ENCODE data around the gene INPP5B.
"Not testable (repeated sequence)": the region's sequence is repeated elsewhere in the genome, so short reads cannot be mapped to it uniquely, and the experiment has no call there.

Gene INPP5B

DNA sequence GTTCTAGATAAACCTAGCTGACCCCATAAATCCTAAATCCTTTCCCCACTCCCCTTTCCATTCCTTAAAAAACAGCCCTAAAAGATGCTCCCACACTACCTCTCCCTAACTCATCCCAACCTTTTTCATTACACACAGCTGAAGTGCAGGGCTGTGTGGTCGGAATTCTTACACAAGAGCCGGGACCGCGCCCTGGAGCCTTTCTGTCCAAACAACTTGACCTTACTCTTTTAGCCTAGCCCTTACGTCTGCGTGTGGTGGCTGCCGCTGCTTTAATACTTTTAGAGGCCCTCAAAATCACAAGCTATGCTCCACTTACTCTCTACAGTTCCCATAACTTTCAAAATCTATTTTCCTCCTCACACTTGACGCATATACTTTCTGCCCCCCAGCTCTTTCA, 36.0 kb downstream of the INPP5B start:
- not testable (repeated sequence) for DNase-seq (ENCODE audit: low read depth)

DNA sequence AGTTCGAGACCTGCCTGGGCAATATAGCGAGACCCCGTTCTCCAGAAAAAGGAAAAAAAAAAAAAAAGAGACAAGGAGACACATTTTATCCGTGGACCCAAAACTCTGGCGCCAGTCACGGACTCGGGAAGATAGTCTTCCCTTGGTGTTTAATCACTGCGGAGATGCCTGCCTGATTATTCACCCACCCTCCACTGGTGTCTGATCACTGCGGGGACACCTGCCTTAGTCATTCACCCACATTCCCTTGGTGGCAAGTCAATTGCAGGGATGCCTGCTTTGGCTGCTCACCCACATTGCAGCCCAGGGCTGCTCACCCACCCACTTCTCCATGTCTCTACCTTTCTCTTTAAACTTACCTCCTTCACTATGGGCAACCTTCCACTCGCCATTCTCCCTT, 38.3 kb downstream of the INPP5B start:
- DNase-seq (ENCODE audit: low read depth), result not testable (repeated sequence)

DNA sequence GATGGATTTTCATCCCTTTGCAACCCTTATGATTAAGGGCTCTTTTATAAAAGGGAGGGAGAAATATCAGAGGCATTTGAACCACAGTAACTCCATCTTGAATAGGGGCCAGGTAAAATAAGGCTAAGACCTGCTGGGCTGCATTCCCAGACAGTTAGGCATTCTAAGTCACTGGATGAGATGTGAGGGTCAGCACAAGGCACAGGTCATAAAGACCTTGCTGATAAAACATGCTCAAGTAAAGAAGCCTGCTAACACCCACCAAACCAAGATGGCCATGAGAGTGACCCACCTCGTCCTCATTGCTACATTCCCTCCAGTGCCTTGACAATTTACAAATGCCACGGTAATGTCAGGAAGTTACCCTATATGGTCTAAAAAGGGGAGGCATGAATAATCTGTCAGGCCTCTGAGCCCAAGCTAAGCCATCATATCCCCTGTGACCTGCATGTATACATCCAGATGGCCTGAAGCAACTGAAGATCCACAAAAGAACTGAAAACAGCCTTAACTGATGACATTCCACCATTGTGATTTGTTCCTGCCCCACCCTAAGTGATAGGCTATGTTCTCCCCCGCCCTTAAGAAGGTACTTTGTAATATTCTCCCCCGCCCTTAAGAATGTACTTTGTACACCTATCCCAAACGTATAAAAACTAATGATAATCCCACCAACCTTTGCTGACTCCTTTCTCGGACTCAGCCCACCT, 39.3 kb downstream of the INPP5B start:
- DNase-seq (ENCODE audit: low read depth), result not testable (repeated sequence)

DNA sequence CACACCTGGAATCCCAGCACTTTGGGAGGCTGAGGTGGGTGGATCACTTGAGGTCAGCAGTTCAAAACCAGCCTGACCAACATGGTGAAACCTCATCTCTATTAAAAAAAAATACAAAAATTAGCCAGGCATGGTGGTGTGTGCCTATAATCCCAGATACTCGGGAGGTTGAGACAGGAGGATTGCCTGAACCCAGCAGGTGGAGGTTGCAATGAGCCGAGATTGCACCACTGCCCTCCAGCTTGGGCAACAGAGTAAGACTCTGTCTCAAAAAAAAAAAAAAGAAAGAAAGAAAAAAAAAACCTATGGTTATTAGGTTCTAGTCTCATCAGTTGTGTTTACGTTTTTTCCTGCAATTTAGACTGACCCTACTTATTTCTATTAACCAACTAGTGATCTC, 40.3 kb downstream of the INPP5B start:
- DNase-seq (ENCODE audit: low read depth), result not testable (repeated sequence)

DNA sequence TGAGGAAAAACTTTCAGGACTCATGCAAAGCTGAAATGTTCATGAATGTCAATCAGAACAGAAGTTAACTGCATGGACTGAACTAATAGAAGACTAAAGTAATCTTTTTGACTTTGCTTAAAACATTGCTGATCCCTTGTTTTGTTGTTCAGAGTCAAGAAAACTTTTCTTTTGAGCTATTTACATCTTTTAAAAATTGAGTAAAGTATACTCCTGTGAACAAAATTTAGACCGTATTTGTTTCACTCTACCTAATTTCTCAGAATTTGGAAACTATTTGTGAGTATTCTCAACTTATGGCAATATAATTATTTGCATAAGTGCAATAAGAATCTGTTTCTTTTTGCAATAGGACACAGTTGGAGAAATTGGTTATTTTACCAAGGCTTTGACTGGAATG, 41.1 kb downstream of the INPP5B start:
- DNase-seq (ENCODE audit: low read depth), result no peak

DNA sequence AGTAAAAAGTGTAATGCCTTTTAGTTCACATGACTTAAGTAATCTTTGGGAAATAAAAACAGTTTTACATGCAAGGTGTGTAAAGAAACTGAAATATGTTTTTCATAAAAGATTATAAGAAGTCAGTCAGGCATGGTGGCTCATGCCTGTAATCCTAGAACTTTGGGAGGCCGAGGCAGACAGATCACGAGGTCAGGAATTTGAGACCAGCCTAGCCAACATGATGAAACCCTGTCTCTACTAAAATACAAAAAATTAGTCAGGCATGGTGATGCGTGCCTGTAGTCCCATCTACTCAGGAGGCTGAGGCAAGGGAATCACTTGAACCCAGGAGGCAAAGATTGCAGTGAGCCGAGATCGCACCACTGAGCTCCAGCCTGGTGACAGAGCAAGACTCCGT, 42.9 kb downstream of the INPP5B start:
- DNase-seq (ENCODE audit: low read depth), result not testable (repeated sequence)

DNA sequence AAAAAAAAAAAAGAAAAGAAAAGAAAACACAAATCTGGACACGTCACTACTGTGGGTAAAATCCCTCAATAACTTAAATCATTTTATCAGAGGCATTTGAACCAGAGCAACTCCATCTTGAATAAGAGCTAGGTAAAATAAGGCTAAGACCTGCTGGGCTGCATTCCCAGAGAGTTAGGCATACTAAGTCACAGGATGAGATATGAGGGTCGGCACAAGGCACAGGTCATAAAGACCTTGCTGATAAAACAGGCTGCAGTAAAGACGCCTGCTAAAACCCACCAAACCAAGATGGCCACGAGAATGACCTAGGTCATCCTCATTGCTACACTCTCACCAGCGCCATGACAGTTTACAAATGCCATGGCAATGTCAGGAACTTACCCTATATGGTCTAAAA, 43.9 kb downstream of the INPP5B start:
- no peak for DNase-seq (ENCODE audit: low read depth)

DNA sequence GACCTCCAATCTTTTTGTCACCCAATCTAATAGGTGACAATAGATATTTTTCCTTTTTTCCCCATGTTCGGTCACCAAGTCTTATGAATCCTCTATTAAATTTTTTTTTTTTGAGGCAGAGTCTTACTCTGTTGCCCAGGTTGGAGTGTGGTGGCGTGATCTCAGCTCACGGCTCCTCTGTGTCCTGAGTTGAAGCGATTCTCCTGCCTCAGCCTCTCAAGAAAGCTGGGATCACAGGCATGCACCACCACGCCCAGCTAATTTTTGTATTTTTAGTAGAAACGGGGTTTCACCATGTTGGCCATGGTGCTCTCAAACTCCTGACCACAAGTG, 45.0 kb downstream of the INPP5B start:
- no peak for DNase-seq (ENCODE audit: low read depth)

DNA sequence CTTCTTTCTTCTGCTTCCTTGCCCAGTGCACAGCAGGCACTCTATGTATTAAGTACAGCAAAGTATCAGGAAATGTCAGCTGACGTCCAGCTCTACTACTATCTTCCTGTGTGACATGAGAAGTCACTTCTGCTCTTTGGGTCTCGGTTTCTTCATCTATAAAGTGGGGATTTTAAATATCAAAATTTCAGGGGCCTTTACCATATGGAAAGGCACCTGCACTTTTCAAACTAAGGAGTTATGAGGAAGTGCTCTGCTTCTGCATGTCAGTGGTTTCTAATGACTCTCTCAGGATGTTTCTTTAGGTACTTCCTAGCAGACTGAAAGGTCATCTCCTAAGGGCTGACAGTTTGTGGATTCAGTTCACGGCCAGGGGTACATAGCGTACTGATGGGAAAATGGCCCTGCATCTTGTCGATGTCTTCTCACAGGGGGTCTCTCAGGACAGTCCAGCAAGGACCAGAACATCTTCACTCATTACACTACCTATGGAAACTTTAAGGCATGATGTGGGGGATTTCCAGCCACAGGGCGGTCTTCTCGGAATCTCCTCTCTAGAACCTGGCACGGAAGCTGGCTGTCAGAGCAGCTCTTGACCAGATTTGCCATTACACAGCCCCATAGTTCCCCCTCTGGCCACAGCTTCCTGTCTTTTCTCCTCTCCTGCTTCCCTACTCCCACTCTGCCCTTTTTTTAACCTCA, 45.5 kb downstream of the INPP5B start:
- no peak for DNase-seq (ENCODE audit: low read depth)

DNA sequence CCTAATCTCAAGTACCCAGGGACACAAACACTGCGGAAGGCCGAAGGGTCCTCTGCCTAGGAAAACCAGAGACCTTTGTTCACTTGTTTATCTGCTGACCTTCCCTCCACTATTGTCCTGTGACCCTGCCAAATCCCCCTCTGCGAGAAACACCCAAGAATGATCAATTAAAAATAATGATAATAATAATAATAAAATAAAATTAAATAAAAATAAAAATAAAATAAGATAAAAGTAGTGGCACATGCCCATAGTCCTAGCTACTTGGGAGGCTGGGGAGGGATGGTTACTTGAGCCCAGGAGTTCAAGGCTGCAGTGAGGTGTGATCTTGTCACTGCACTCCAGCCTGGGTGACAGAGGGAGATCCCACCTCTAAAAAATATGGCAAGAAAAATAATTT, 49.3 kb downstream of the INPP5B start:
- DNase-seq (ENCODE audit: low read depth), result not testable (repeated sequence)

DNA sequence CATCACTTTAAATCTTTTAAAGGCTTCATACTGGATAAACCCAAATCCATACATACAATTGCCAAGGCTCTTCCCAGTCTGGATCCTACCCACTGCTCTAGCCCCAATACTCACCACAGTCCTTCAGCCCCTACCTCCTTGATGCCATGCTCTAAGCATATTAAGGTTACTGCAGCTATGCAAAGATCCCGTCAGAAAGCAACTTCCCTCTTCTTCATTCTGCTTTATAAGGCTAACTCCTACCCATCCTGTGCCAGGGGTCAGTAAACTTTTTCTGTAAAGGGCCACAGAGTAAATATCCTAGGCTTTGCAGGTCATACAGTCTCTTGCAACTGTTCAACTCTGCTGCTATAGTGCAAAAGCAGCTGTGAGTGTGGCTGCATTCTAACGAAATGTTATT, 53.2 kb downstream of the INPP5B start:
- no peak for DNase-seq (ENCODE audit: low read depth)

DNA sequence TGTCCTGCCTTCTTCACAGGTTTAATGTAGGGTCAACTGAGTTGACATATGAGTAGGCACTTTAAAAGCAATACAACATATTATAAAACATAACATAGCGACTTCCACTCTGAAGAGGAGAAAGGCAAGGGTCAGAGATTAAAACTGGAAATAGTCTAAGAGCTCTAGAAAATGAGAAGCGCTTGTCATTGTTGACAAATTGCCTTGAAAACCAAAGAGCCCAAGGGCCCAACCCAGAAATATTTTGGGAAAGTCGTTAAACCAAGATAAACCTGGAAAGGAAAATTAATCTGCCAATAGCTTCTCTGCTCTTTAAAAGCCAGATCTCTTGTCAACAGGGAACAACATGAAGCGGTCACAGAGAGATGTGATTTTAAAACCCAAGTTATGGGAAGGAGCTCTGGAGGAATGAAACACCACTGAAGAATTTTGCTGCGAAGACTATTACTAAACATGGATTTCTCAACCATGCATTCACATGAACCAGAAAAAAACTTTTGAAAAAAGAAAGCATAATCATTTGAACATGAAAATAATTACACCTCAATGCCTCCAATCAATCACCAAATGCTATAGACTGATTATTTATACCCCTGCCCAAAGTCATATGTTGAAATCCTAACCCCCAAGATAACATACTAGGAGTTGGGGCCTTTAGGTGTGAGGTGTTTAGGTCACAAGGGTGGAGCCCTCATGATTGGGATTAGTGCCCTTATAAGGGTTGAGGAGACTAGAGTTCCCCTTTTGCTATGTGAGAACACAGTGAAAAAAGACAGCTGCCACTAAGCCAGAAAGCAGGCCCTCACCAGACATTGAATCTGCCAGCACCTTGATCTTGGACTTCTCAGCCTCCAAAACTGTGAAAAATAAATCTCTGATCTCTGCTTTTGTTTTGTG, 54.5 kb downstream of the INPP5B start:
- DNase-seq (ENCODE audit: low read depth), result no peak

DNA sequence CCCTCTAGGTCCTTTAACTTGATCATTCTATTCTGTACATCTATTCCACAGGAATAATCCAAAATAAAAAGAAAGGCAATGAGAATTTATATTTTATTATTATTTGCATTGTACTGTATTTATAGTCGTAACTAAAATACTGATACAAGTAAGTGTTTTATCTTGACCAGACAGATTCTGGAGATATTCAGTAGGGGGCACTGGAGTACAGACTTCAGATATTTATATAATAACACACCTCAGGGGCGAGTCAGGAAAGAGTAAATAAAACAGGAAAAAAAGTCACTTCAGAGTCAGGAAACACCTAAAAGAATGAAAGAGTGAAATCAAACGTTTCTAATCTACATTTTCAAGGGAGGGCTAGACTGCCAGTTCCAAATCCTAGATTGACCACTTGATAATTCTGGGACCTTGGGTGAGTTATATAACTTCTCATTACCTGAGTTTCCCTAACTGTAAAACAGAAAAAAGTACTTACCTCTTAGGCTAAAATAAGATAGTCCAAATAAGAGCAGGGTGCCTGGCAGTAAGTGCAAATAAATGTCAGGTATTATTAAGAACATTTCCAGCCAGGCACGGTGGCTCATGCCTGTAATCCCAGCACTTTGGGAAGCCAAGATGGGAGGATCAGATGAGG, 56.4 kb downstream of the INPP5B start:
- DNase-seq (ENCODE audit: low read depth), result no peak

DNA sequence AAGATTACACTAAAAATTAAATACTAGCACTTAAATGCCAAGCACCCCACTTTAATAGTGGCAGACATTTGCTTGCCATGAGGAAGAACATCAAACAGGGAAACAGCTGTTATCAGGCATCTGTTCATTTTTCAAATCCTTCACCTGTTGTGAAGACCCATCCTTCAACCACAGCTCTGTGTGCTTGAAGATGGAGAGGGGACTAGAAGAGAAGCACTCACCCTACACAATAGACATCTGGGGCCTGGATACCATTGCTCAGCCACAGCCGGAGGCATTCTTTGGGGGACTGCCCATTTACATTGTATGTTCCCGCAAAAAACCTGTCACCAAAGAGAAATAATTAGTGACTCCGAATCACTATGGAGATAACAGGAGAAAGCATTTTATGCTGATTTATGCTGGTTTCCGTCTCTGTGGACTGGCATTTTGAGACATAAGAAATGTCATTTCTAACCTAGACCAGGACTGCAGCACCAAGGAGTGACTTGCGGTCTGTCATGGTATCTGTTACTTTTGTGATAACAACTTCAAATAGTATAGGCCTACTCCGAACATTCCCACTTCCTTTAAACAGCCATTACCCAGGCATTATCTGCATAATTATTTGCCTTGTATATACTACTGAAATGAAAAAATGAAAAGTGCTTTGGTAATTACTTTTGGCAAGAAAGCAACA, 58.7 kb downstream of the INPP5B start:
- DNase-seq (ENCODE audit: low read depth), result no peak

DNA sequence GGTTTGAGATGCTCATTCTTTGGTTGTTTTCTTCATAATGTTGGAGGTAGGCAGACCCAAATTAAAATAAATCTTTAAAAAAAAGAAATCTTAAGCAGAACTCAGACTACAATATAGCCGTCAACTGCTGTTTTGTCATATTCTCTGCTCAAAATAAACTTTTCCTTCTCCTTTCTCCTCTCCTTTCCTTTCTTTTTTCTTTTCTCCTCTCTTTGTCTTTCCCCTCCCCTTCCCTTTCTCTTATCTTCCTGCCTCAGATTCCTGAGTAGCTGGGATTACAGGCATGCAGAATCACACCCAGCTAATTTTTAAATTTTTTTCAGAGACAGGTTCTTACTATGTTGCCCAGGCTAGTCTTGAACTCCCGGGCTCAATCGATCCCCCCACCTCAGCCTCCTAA, 62.7 kb downstream of the INPP5B start:
- no peak for DNase-seq (ENCODE audit: low read depth)

DNA sequence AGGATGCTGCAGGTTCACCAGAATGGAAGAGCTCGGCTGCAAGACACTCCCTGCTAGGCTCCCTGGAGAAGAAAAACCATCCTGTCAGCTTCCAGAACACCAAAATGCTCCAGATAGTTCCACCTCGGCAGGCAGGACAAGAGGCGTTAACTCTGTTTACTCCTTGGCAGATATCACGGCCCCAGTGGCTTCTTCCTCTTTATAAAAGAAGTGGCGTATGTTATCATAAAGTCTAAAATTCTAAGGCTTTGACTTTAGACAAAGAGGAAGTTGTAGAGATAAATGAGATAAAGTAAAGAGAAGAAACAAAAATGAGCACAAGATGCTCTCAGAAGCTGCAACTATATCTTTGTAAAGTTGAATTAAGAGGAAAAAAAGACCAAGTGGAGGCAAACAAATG, 63.2 kb downstream of the INPP5B start:
- DNase-seq (ENCODE audit: low read depth), result no peak

DNA sequence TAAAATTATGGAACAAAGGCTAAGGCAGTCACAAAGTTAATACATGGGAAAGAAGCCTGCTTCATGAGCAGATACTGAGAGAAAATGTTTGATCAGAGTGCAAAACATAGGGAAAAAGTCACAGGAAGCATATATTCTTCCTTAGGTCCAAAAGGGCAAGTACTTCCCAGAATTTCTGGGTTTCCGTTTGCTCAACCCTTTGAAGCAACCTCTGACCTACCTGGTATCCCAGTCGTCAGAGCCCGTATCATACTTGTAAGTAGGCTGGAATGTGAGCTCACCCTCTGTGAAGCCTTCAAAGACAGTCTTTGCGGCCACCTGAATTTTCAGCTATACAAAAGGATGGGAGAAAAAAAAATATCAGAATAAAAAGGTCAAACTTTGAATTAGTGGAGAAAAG, 67.0 kb downstream of the INPP5B start:
- DNase-seq (ENCODE audit: low read depth), result no peak

DNA sequence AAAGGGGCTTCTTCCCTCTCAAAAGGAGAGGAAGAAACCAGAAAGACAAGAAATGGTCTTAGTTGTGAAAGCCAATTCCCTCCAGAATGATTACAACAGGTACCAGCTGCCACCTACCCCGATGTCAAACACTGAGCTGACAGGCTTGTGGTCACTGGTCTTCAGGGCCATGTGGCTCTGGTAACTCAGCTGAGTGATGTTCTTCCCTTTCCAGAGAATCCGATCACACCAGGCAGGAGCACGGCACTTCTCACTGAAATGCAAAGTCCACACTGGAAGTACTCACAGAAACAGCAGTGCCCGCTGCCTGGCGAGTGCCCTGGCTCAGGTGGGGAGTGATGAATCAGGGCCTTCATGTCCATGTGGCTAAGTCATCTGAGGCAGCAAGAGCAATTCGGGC, 68.8 kb downstream of the INPP5B start:
- no peak for DNase-seq (ENCODE audit: low read depth)

DNA sequence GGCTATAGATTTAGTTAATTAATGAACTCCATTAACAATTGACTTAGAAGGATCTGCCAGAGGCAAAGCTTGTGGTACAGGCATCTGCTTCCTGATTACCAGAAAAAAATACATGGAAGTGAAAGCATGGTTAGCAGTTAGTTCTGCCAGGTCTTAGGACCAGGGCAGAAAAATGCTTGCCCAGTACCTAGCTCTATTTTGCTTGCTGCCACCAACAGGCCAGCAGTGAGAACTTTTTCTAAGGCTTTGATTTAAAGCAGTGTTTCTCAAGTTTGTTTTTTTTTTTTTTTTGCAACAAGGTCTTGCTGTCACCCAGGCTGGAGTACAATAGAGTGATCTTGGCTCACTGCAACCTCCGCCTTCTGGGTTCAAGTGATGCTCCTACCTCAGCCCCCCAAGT, 71.0 kb downstream of the INPP5B start:
- no peak for DNase-seq (ENCODE audit: low read depth)

DNA sequence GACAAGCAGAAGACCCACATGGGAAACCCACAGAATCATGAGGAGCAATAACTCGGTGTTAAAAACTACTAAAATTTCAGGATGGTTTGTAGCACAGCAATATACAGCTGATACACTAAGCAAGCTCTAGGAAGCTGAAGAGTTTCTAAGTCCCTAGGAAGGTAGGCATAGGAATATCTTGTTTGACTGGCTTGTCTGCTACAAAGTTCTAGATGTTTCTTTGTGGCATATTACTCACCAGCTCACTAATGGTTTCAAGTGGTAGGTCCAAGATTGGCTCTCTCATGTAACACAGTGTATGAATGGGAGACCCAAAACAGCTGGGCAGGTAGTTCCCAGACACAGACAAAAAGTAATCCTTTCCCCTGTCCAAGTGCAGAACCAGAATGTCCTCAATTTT, 74.2 kb downstream of the INPP5B start:
- DNase-seq (ENCODE audit: low read depth), result no peak

DNA sequence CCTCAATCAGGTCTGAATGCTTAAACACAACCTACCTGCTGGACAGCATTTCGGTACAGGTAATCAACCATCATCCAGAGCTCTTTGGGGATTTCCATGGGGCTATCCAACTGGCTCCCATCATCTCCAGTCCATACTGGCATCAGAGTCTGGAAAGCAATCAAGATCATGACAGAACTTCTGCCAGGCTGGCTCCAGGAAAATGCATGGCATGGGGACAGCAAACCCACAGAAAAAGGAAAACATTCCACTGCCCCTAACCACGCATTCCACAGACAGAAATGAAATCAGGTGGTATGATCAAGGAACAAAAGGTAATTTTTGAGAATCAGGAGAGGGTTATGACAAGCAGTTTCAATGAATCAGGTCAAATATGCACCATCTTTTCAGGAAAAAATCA, 78.4 kb downstream of the INPP5B start:
- no peak for DNase-seq (ENCODE audit: low read depth)

DNA sequence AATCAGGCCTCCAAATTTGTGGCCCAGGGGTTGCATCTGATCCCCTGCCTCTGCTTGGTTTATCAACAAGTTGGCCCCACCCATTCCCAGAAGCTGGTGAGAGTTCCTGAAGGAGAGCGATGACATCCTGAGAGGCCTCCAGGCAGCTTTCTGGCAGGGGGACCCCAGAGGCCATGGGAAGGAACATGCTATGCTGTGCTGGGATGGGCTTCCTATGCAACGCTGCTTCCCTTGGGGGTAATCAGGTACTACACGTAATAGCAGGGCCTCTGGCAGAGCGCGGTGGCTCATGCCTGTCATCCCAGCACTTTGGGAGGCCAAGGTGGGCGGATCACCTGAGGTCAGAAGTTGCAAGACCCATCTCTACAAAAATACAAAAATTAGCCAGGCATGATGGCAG, 79.1 kb downstream of the INPP5B start:
- DNase-seq (ENCODE audit: low read depth), result no peak

All from stimulated activated CD8-positive, alpha-beta memory T cell treated with anti-CD3 and anti-CD28 coated beads, Interleukin-12 subunit alpha, Interleukin-12 subunit beta, amount 100 ng/mL, for 1 hour (primary cell).